Activated B cell treated with CpG ODN at 0.5 μM for 24 hours (primary cell): ENCODE results near the gene PLCB1. TPM values are rescaled to one million over a fixed set of nuclear protein-coding genes. Genes with fewer than 3 reads are reported as not detected.
"Not testable (repeated sequence)": the region's sequence is repeated elsewhere in the genome, so short reads cannot be mapped to it uniquely, and the experiment has no call there.

Experiments
- ATAC-seq: fragments of 200-7000 bp; cut with Tn5 transposase; one replicate; pipeline ENCODE4 v1.10.0; 2021; ENCODE audit warnings: low read depth, mild to moderate bottlenecking, moderate library complexity
- CTCF ChIA-PET: fragments of 350-600 bp; sonication (Branson Sonifier 250); formaldehyde crosslinking; loops from one replicate; lab custom pipeline; 2021; ENCODE audit warnings: antibody characterized with exemption; lab: Charles Lee
- POLR2A ChIA-PET: fragments of 350-600 bp; sonication (Branson Sonifier 250); formaldehyde crosslinking; loops from one replicate; lab custom pipeline; 2021; ENCODE audit warnings: antibody characterized with exemption; lab: Charles Lee
- DNase-seq: peaks from one replicate; pipeline ENCODE4 v3.0.0; 2022
- H3K27ac Mint-ChIP-seq: one replicate; pipeline ENCODE4 v1.8.0; 2020; ENCODE audit warnings: mixed read lengths
- H3K27me3 Mint-ChIP-seq: one replicate; pipeline ENCODE4 v1.8.0; 2021; ENCODE audit warnings: mixed read lengths
- H3K36me3 Mint-ChIP-seq: one replicate; pipeline ENCODE4 v1.8.0; 2021; ENCODE audit warnings: low read depth, mixed read lengths
- H3K4me1 Mint-ChIP-seq: one replicate; pipeline ENCODE4 v1.8.0; 2021; ENCODE audit warnings: mixed read lengths
- H3K4me3 Mint-ChIP-seq: one replicate; pipeline ENCODE4 v1.8.0; 2020; ENCODE audit warnings: mild to moderate bottlenecking, mixed read lengths
- H3K9me3 Mint-ChIP-seq: one replicate; pipeline ENCODE4 v1.8.0; 2020; ENCODE audit warnings: mixed read lengths
- intact Hi-C: fragments of 100-400 bp; cut with micrococcal nuclease; formaldehyde crosslinking; loops from one replicate; pipeline ENCODE4 v1.15.1; 2024
- total RNA-seq: library from RNA; stranded (reverse); gene quantifications from 2 replicates; pipeline ENCODE4 v1.2.3, GENCODE V29; 2022
- TF ChIP-seq, protein P1 (sequence below): fragments of 200-600 bp; IDR thresholded peaks from one replicate; pipeline ENCODE4 v1.8.0; 2022; ENCODE audit warnings: antibody characterized with exemption, mild to moderate bottlenecking

Gene PLCB1
- total RNA-seq, 1 donor from 2014 or later = 0.86 TPM

DNA sequence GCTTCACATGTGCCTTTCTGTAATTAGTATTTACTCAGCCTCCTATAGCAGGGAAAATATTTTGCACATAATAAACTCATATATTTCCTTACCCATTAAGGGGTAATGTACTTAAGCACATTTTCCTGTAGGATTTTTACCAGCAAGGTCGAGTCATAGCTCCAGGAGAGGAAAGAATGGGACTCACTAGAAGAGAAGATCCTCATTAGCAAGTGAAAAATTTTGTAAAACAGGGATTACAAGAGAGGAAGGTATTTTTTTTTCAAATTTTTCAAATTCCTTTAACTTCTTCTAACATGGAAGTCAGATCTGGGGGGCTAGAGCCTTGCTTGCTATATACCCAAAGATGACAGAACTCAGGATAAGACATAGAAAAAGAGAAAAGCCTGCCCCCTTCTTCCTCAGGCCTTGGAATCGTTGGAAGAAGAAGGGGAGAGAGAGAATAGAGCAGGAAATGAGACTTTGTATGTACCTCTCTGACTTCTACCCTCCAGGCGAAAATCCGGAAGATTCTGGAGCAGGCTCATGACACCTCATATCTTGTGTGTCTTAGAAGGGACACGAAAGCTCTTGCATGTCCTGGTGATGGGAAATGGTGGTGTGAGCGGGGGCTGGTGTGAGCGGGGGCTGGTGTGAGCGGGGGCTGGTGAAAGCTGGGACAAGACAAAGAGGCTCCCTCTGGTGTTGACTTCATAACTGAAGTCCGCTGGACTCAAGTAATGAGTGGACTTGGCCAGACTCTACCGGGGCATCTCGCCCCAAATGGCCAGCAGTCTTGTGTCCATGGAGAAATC, 679.9 kb downstream of the PLCB1 start:
- H3K36me3 Mint-ChIP-seq = no peaks in the 10 kb centered on the region
- no peak overlapping the region for H3K4me3 Mint-ChIP-seq
- intact Hi-C loops = no loop called here
- H3K9me3 Mint-ChIP-seq = no peaks in the 10 kb centered on the region
- no peak for DNase-seq
- CTCF ChIA-PET = no interaction called here
- no peaks in the 10 kb centered on the region for H3K4me1 Mint-ChIP-seq
- POLR2A ChIA-PET = no interaction called here
- H3K27me3 Mint-ChIP-seq = no peaks in the 10 kb centered on the region
- H3K27ac Mint-ChIP-seq = no peak overlapping the region
- no peak for ATAC-seq
- TF ChIP-seq, protein P1, sequence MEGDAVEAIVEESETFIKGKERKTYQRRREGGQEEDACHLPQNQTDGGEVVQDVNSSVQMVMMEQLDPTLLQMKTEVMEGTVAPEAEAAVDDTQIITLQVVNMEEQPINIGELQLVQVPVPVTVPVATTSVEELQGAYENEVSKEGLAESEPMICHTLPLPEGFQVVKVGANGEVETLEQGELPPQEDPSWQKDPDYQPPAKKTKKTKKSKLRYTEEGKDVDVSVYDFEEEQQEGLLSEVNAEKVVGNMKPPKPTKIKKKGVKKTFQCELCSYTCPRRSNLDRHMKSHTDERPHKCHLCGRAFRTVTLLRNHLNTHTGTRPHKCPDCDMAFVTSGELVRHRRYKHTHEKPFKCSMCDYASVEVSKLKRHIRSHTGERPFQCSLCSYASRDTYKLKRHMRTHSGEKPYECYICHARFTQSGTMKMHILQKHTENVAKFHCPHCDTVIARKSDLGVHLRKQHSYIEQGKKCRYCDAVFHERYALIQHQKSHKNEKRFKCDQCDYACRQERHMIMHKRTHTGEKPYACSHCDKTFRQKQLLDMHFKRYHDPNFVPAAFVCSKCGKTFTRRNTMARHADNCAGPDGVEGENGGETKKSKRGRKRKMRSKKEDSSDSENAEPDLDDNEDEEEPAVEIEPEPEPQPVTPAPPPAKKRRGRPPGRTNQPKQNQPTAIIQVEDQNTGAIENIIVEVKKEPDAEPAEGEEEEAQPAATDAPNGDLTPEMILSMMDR = no peak

DNA sequence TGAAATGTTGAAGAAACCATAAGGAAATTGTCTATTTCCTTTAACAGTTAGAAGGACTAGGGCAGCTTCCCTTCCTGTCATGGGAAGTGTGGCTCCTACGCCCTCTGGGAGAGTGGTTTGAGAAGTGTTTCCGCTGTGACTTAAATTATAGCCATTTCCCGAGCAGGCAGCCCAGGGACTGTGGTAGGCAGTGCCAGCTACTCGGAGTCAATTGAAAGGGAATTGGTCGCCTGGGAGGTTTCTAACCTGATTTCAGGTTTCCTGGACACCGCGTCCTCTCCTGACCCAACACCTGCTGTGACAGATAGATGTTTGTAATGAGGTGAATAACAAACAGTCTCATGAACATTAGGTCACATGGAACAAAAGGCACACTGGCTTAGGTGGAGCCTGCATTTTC, 680.8 kb downstream of the PLCB1 start:
- ATAC-seq (no peak), DNase-seq (no peak)
- no peaks in the 10 kb centered on the region for H3K9me3 Mint-ChIP-seq
- H3K27ac Mint-ChIP-seq = no peak overlapping the region
- intact Hi-C loops = no loop called here
- POLR2A ChIA-PET = no interaction called here
- TF ChIP-seq, protein P1 = no peak
- no peaks in the 10 kb centered on the region for H3K4me1 Mint-ChIP-seq
- H3K36me3 Mint-ChIP-seq = no peaks in the 10 kb centered on the region
- H3K4me3 Mint-ChIP-seq = no peak overlapping the region
- CTCF ChIA-PET = no interaction called here
- H3K27me3 Mint-ChIP-seq = no peaks in the 10 kb centered on the region

DNA sequence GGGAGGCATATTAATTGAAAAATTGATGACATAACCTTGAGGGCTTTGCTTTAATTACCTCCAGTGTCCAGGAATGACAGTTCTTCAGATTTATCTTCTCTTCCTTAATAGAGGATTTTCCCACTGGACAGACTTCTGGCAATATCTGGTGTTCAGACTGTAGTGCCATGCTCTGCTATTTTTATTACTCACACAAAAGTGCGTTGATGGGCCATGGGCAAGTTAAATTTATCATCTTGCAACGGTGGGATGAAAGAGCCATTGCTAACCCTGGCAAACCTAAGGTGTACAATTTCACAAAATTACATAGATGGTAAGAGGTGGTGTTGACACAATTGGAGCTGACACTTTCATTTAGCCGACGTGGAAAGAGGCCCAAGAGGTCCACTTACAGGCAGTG, 683.1 kb downstream of the PLCB1 start:
- H3K27me3 Mint-ChIP-seq = no peaks in the 10 kb centered on the region
- ChIA-PET CTCF (no interaction called here), POLR2A (no interaction called here)
- no peaks in the 10 kb centered on the region for H3K4me1 Mint-ChIP-seq
- ATAC-seq (no peak), DNase-seq (no peak)
- TF ChIP-seq, protein P1 = no peak
- no peaks in the 10 kb centered on the region for H3K36me3 Mint-ChIP-seq
- peaks cover 4% of the 10 kb centered on the region for H3K9me3 Mint-ChIP-seq
- intact Hi-C loops = no loop called here
- H3K27ac Mint-ChIP-seq = no peak overlapping the region
- H3K4me3 Mint-ChIP-seq = no peak overlapping the region

DNA sequence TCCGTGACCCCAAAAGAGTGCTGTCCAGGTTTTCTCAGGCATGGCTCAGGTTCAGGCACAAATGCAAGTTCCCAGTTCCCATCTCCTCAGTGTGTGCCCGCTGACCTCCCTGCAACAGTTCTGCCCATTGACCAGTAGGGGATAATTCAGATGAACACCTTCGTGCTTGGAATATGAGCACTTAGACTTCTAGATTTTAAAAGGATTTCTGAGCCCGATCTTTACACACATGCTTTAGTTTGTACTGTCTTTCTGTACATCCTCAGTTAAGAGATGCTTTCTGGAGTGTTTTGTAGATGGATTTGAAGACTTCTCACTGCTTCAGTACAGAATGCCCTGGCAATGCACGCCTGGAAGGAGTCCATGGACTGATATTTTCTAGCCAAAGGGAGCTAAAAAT, 697.2 kb downstream of the PLCB1 start:
- no peaks in the 10 kb centered on the region for H3K4me1 Mint-ChIP-seq
- ChIA-PET CTCF (no interaction called here), POLR2A (no interaction called here)
- TF ChIP-seq, protein P1 = no peak
- H3K9me3 Mint-ChIP-seq = peaks cover 4% of the 10 kb centered on the region
- ATAC-seq = no peak
- intact Hi-C loops = no loop called here
- no peak overlapping the region for H3K27ac Mint-ChIP-seq
- no peaks in the 10 kb centered on the region for H3K36me3 Mint-ChIP-seq
- no peaks in the 10 kb centered on the region for H3K27me3 Mint-ChIP-seq
- DNase-seq = no peak
- no peak overlapping the region for H3K4me3 Mint-ChIP-seq

DNA sequence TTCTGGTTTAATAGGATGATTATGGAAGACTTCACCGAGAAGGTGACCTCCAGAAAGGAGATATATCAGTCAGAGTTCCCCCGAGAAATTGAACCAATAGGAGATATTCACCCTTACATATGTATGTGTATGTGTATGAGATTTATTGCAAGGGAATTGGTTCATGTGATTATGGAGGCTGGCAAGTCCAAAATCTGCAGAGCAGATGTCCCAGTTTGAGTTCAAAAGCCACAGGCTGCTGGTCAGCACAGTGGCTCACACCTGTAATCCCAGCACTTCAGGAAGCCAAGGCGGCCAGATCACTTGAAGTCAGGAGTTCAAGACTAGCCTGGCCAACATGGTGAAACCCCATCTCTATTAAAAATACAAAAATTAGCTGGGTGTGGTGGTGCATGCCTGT, 702.2 kb downstream of the PLCB1 start:
- intact Hi-C loops, DNase-seq, H3K9me3 Mint-ChIP-seq, CTCF ChIA-PET, ATAC-seq, POLR2A ChIA-PET, H3K36me3 Mint-ChIP-seq, H3K4me1 Mint-ChIP-seq, H3K4me3 Mint-ChIP-seq, H3K27ac Mint-ChIP-seq, H3K27me3 Mint-ChIP-seq: not testable (repeated sequence)

DNA sequence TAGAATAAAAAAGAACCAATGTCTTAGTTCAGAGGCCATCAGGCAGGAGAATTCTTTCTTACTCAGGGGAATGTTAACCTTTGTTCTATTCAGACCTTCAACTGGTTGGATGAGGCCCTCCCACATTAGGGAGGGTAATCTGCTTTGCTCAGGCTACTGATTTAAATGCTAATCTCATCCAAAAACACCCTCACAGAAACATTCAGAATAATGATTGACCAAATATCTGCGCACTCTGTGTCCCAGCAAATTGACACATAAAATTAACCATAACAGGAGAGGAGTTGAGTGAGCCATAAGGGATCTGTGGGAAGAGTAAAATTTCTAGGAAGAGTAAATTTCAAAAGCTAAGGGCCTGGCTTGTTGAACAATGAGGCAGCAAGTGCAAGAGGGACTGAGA, 702.8 kb downstream of the PLCB1 start:
- Mint-ChIP-seq H3K36me3 (no peaks in the 10 kb centered on the region), H3K27me3 (no peaks in the 10 kb centered on the region), H3K27ac (no peak overlapping the region), H3K4me3 (no peak overlapping the region), H3K9me3 (peaks cover 4% of the 10 kb centered on the region), H3K4me1 (no peaks in the 10 kb centered on the region)
- ATAC-seq (no peak), DNase-seq (no peak)
- CTCF ChIA-PET = no interaction called here
- TF ChIP-seq, protein P1 = no peak
- POLR2A ChIA-PET = no interaction called here
- intact Hi-C loops = no loop called here
